Skeletal muscle tissue (tissue), 4 donors: Measurements from ENCODE around the gene FRMD4B. TPM values are rescaled to one million over a fixed set of nuclear protein-coding genes. Genes with fewer than 3 reads are reported as not detected.
A peak's percentile ranks its signal among the peaks of the same experiment; 100 is the strongest.

ENCODE experiments used
- H3K27ac ChIP-seq: one replicate; pipeline ENCODE4 v1.7.0; 2013; ENCODE audit warnings: mild to moderate bottlenecking, low read depth, low read length, inconsistent platforms
- H3K27me3 ChIP-seq, 3 donors: one replicate each; pipeline ENCODE4 v1.7.0; 2013; ENCODE audit warnings: low read length in 3 of 3; ENCODE audit not compliant: control insufficient read depth in 3 of 3, insufficient read depth in 3 of 3
- H3K36me3 ChIP-seq, 3 donors: one replicate each; pipeline ENCODE4 v1.7.0; 2013; ENCODE audit warnings: low read length in 3 of 3; ENCODE audit not compliant: control insufficient read depth in 3 of 3, insufficient read depth in 3 of 3
- H3K4me1 ChIP-seq, 3 donors: one replicate each; pipeline ENCODE4 v1.7.0; 2013; ENCODE audit warnings: low read length in 3 of 3, mild to moderate bottlenecking in 3 of 3; ENCODE audit not compliant: control insufficient read depth in 3 of 3, insufficient read depth in 3 of 3
- H3K4me3 ChIP-seq, 3 donors: one replicate each; pipeline ENCODE4 v1.7.0; 2013; ENCODE audit warnings: low read length in 3 of 3
- H3K9ac ChIP-seq, 3 donors: one replicate each; pipeline ENCODE4 v1.7.0; 2013; ENCODE audit warnings: low read length in 3 of 3, mild to moderate bottlenecking in 3 of 3, moderate library complexity in 2 of 3, low read depth in 1 of 3
- H3K9me3 ChIP-seq, 3 donors: one replicate each; pipeline ENCODE4 v1.7.0; 2013; ENCODE audit warnings: low read length in 3 of 3; ENCODE audit not compliant: control insufficient read depth in 3 of 3
- total RNA-seq: library from RNA; depleted of rRNA; stranded (reverse); fragments of >200 nt; gene quantifications from one replicate; pipeline ENCODE4 v1.2.3, GENCODE V29; 2014
- donor health status: Osteomylitis.

FRMD4B gene
- total RNA-seq, 1 donor from 2014 or later = 21.4 TPM

DNA sequence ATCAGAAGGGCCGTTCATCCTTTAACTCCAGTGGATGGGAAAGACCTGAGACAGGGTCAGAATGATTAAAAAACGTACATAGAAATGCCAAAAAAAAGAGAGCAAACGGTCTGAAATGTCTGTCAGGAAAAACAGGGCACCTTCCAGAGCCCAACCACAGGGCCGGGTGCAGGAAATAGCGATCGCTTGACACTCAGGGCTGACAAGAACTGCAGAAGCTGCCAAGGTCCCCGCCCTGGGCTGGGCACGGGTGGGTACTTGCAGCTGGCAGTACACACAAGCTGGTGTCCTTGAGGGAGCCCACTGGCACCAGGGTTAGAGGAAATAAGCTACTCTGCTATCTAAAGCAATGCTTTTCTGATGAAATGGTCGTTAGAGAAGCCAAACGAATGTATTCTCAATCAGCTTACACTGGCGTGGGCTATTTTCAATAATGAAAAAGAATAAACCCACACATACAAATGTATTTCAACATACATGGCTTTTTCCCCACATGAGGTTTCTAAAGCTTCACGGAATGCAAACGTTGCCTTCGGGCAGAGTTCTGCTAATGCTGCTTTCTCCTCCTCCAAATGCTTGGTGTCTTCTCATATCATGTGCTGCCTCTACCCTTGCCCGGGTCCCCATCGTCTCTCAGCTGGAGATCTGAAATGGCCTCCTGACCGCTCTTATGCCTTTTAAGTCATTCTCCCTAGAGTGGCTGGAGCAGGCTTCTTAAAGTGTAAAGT lies 15.6 kb downstream of the FRMD4B start:
- Histone ChIP-seq H3K27ac (peak overlapping the region; percentile 13), H3K27me3 (no peaks in the 10 kb centered on the region), H3K4me1 (peaks cover 0 to 6% (median 3%) of the 10 kb centered on the region in 3 donors), H3K36me3 (no peaks in the 10 kb centered on the region), H3K9me3 (no peaks in the 10 kb centered on the region), H3K9ac (peak overlapping the region in 1 of 3 donors; percentile 57), H3K4me3 (peak overlapping the region in 1 of 3 donors; percentile 15)

DNA sequence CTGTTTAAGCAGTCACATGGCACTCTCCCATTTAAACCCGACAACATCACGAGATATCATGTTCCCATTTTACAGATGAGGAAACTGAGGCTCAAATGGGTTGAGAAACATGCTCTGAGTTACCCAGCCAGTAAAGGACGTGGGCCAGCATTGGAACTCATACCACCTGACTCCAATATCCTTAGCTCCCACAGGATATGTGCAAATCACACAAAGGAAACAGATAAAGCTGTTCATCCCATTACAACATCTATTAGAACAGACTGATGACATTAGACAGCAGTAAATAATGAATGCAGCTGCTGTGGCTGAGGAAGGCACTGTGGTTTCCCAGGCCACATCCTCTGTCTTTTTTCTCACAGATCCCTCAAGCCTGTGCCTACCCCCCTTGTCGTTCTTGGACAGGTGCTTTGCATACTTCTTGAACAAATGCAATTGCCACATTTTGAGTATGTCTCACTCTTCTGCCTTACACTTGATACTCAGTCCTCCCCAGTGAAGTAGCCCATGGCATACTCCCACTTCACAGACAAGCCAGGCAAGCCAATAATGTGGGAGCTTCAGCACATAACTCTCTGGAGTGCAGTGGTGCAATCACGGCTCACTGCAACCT lies 17.7 kb downstream of the FRMD4B start:
- no peak overlapping the region for H3K9ac ChIP-seq
- H3K9me3 ChIP-seq = no peaks in the 10 kb centered on the region
- no peaks in the 10 kb centered on the region for H3K36me3 ChIP-seq
- H3K4me3 ChIP-seq = no peak overlapping the region
- no peaks in the 10 kb centered on the region for H3K27me3 ChIP-seq
- H3K4me1 ChIP-seq = peaks cover 0 to 6% (median 3%) of the 10 kb centered on the region in 3 donors
- H3K27ac ChIP-seq = no peak overlapping the region

DNA sequence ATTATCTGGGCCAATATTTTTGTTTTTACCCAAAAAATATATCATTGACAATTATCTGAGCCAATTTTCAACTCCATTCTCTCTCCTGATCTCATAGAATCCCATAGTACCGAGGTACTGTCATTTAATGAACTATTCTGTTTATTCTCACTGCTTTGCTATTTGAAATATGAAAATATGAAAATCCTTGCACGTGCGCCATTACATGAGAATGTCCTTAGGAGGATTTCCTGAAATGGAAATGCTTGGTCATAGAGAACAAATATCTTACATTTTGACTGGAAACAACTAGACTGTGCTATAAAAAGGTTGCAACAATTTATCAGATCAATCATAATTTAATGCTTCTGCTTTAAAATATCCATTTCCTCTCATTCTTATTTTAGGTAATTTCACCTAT lies 18.3 kb downstream of the FRMD4B start:
- Histone ChIP-seq H3K9me3 (no peaks in the 10 kb centered on the region), H3K4me3 (no peak overlapping the region), H3K36me3 (no peaks in the 10 kb centered on the region), H3K4me1 (peaks cover 0 to 6% (median 3%) of the 10 kb centered on the region in 3 donors), H3K9ac (no peak overlapping the region), H3K27me3 (no peaks in the 10 kb centered on the region), H3K27ac (no peak overlapping the region)

DNA sequence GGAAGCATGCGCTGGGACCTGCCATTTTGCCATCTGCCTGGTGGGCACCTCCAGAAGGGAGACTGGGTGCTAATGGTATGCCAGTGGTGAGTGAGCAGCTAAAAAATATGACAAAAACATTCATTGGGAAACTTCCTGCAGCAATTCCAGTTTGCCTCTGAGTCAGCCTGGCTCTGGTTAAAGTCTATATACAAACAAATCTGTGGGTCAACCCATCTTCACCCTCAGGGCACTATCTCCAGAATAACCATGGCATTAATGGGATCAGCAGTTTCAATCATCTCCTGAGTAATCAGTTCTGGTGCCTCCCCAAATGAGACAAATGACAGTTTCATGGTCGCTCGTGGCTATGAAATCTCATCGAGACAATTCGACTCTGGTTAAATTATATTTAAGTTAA lies 21.5 kb downstream of the FRMD4B start:
- H3K4me3 ChIP-seq = no peak overlapping the region
- H3K4me1 ChIP-seq = no peaks in the 10 kb centered on the region
- no peak overlapping the region for H3K27ac ChIP-seq
- no peak overlapping the region for H3K9ac ChIP-seq
- H3K27me3 ChIP-seq = no peaks in the 10 kb centered on the region
- H3K9me3 ChIP-seq = no peaks in the 10 kb centered on the region
- no peaks in the 10 kb centered on the region for H3K36me3 ChIP-seq

DNA sequence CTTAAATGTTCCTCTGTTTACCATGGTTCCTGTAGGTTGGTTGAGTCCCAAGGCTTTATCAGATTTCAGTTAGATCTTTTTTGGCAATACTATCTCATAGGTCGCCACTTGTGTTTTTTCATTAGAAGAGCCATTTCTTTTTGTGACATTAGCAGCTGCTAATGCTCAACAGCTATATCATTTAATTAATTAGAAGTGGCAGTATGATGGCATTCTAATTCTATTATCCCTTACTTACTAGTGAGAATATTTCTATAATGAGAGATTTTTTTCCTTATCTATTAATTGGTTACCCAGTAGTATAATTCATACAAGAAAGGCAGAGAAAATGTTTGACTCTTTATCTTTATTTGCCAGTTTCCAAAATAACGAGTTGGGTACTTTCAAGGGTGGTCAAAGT lies 25.2 kb downstream of the FRMD4B start:
- no peaks in the 10 kb centered on the region for H3K4me1 ChIP-seq
- no peak overlapping the region for H3K9ac ChIP-seq
- H3K4me3 ChIP-seq = no peak overlapping the region
- no peaks in the 10 kb centered on the region for H3K36me3 ChIP-seq
- no peak overlapping the region for H3K27ac ChIP-seq
- H3K27me3 ChIP-seq = no peaks in the 10 kb centered on the region
- H3K9me3 ChIP-seq = no peaks in the 10 kb centered on the region

DNA sequence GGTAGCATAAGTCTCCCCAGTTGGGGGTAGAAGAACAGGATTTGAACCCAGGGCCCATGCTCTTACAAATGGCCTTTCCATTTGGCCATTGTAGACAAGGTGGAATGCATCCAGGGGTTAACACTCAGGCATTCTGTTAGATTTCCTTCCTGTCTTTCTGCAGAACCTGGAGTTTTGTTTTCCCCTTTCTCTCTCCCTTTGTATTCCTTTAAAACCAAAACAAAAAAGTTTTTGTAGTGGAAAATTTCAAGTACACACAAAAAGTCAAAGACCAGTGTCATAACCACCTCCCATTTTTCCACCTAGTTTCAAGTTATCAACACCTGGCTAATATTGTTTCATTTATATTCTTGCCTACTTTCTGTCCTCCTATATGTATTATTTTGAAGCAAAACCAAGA lies 26.0 kb downstream of the FRMD4B start:
- Histone ChIP-seq H3K9ac (no peak overlapping the region), H3K9me3 (no peaks in the 10 kb centered on the region), H3K27me3 (no peaks in the 10 kb centered on the region), H3K36me3 (no peaks in the 10 kb centered on the region), H3K4me3 (no peak overlapping the region), H3K27ac (no peak overlapping the region), H3K4me1 (no peaks in the 10 kb centered on the region)

DNA sequence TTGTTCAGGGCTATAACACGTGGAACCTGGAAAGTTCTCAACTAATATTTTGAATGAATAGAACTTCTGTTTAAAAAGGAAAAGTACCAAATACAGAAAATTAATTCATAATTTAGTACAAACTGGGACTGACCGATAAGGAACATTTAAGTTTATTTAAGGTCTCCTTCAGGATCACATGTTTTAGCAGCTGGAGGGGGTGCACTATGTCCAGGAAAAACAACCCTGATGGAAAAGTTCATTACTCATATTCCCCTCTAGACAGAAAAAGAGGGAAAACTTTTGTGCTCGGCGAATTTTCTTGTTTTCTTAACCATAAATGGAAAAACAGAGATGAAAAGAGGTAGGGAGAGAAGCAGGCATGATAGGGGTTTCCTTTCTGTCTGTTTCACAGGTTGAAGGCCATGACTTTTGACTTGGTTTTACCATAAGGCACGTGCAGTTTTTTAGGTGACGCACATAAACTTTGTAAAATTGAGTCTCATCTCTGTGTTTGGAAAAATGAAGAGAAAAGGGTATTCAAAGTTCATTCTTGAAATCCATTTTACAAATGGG lies 26.5 kb downstream of the FRMD4B start:
- no peaks in the 10 kb centered on the region for H3K36me3 ChIP-seq
- no peak overlapping the region for H3K4me3 ChIP-seq
- no peak overlapping the region for H3K27ac ChIP-seq
- H3K4me1 ChIP-seq = no peaks in the 10 kb centered on the region
- no peaks in the 10 kb centered on the region for H3K27me3 ChIP-seq
- H3K9me3 ChIP-seq = no peaks in the 10 kb centered on the region
- H3K9ac ChIP-seq = no peak overlapping the region

DNA sequence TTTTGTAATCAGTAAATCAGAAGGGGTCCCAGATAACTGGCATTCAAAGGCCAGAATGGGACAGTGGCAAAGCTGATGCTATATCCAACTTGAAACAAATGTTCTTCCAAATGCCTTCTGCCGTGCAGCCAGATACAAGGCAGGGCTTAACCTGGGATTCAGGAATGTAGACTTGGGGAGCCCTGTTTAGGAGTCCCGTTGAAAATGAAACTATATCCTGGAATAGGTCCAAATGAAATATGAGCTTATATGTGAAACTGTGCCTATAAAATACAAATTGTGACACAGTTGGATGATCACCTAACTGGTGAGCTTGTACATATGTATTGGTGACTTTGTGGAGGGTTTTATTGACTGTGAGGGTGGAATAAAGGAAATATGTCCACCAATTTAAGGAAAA lies 28.7 kb downstream of the FRMD4B start:
- peaks cover 0 to 2% (median 0%) of the 10 kb centered on the region in 3 donors for H3K4me1 ChIP-seq
- H3K27me3 ChIP-seq = no peaks in the 10 kb centered on the region
- H3K9ac ChIP-seq = no peak overlapping the region
- no peaks in the 10 kb centered on the region for H3K36me3 ChIP-seq
- no peaks in the 10 kb centered on the region for H3K9me3 ChIP-seq
- no peak overlapping the region for H3K4me3 ChIP-seq
- no peak overlapping the region for H3K27ac ChIP-seq

DNA sequence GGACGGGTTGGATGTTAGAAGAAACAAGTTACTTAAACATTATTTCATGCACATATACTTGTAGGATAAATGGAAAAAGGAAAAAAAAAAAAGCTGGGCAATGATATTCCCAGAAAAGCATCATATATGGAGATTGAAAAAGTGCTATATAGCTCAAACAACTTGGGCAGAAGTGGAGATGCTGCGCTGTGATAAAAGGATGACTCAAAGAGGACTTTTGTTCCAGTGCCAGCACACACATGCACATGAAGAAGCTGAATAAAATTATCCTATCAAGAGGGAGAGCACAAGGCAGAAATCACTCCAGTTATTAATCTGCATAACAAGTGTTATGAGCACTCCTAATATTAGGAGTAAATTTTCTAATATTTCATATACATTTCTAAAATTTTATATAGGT lies 30.9 kb downstream of the FRMD4B start:
- Histone ChIP-seq H3K36me3 (no peaks in the 10 kb centered on the region), H3K4me1 (peaks cover 0 to 7% (median 0%) of the 10 kb centered on the region in 3 donors), H3K27me3 (no peaks in the 10 kb centered on the region), H3K27ac (no peak overlapping the region), H3K4me3 (no peak overlapping the region), H3K9me3 (no peaks in the 10 kb centered on the region), H3K9ac (no peak overlapping the region)

DNA sequence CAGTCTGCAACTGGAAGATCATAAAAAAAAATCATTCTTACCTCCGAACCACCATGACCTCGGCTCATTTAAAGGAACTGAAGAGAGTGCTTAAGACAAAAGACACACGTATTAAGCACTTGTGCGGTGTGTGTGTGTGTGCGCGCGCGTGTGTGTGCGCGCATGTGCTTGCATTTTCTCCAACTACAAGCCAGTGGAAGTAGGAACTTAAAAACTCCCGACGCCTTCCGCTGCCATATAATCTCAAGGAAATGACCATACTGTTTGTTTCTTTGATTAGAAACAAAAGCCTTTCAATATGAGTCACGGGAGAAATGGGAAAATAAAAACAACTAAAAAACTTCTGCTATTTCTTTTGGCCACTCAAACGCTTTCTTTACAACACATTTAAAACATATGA lies 32.4 kb downstream of the FRMD4B start:
- Histone ChIP-seq H3K27ac (peak overlapping the region; percentile 50), H3K27me3 (no peaks in the 10 kb centered on the region), H3K36me3 (no peaks in the 10 kb centered on the region), H3K9ac (no peak overlapping the region), H3K4me1 (peaks cover 0 to 7% (median 0%) of the 10 kb centered on the region in 3 donors), H3K4me3 (peak overlapping the region; percentile 0 to 20 (median 11)), H3K9me3 (no peaks in the 10 kb centered on the region)
